Subcutaneous adipose tissue (tissue), 4 donors: ENCODE data around the gene LMF1. TPM values are rescaled to one million over a fixed set of nuclear protein-coding genes. Genes with fewer than 3 reads are reported as not detected.

ENCODE experiments used
- CTCF ChIP-seq: fragments of 450-650 bp; IDR thresholded peaks from one replicate; pipeline ENCODE4 v1.5.1; 2016; ENCODE audit warnings: low read depth, mild to moderate bottlenecking, control low read depth, antibody characterized with exemption, moderate library complexity
- total RNA-seq, 4 donors: library from RNA; depleted of rRNA; stranded (reverse); fragments of >200 nt; gene quantifications; one replicate each; pipeline ENCODE4 v1.1.0, GENCODE V29; 2016

LMF1 gene
- total RNA-seq, 4 donors from 2014 or later: 16.0 to 30.3 (median 24.2) TPM

GRCh38 chr16:963913-964312 lies 6.9 kb downstream of the LMF1 start:
- no peak for TF ChIP-seq CTCF

- TF ChIP-seq CTCF: no peak
These were observed 7.6 kb downstream of the LMF1 start for GRCh38 chr16:962901-963814.

- no peak for TF ChIP-seq CTCF
These were observed 8.4 kb downstream of the LMF1 start for GRCh38 chr16:962366-962765.

GRCh38 chr16:959232-960040 lies 11.3 kb downstream of the LMF1 start:
- TF ChIP-seq CTCF: no peak

- TF ChIP-seq CTCF: no peak
These were observed 18.5 kb downstream of the LMF1 start for GRCh38 chr16:952321-952720.

GRCh38 chr16:951660-952301 lies 19.0 kb downstream of the LMF1 start:
- no peak for TF ChIP-seq CTCF
